ENCODE results near the gene DNAH17. TPM values are rescaled to one million over a fixed set of nuclear protein-coding genes. Genes with fewer than 3 reads are reported as not detected.

The DNAH17 gene
- total and polyA plus RNA-seq, 2 experiments from 2014 or later, result 0.64 TPM; not detected in 1

DNA sequence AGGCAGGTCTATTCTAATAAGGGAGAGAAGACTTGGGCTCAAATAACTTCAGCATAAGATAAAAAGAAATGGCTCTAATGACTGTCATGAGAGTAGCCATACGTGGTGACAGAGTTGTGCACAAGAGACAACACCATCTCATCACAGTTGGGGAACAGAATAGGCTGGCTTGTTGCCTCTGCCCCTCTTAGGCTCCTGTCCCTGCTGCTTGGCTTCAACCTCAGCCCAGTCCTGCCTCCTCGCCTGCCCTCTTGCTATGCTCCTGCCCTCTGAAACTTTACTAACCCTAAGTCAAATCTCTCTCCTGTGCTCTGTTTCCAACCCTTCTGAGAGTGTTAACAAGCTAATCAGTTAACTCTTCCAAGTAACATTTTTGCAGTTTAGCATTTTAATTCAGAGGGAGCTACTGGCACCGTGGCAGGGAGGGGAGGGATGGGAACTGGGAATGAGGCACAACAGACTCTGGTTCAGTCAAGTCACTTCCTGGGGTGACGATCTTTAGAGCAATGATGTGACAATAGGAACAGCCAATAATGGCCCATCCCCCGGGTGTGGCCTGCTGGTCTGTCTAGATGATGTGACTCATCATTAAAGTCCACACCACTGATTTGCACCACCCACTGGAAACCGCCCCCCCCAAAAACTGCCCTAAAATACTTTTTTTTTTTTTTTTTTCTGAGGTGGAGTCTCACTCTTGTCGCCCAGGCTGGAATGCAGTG is 35.5 kb downstream of the DNAH17 start:
- no peaks in the 10 kb centered on the region for H3K79me2 ChIP-seq (ENCODE audit: insufficient read depth)
- no peak for TF ChIP-seq EZH2phosphoT487 (IDR thresholded peaks at IDR 0.05; ENCODE audit: insufficient read depth, low read depth)
- TF ChIP-seq EZH2 (IDR thresholded peaks at IDR 0.05; ENCODE audit: insufficient read depth, poor library complexity, severe bottlenecking), result no peak
- H2AFZ ChIP-seq, result 0 out of 2 replicates have a peak overlapping the region, but pooled peaks have one; percentile 49
- H3K36me3 ChIP-seq (ENCODE audit: low read depth), result no peaks in the 10 kb centered on the region
- no peak overlapping the region for H3K9ac ChIP-seq
- DNase-seq, result peak; percentile 52
- H3K9me3 ChIP-seq (ENCODE audit: low read depth), result no peaks in the 10 kb centered on the region
- no peak overlapping the region for H3K27ac ChIP-seq
- no peak overlapping the region for H3K4me3 ChIP-seq
- peaks cover 5% of the 10 kb centered on the region; the same call in 1 of the 2 replicates for H3K4me1 ChIP-seq (ENCODE audit: insufficient read depth)
- no peaks in the 10 kb centered on the region for H3F3A ChIP-seq (ENCODE audit: insufficient read depth)
- WGBS, 2 experiments (ENCODE audit: low coverage in 1 of 2, low lambda C conversion rate in 2 of 2, missing lambda C conversion rate in 2 of 2), result 15 to 16% methylated on average over 6 of the region's 7 CpGs
- no peaks in the 10 kb centered on the region for H3K27me3 ChIP-seq (replicated peaks; ENCODE audit: insufficient read depth)
- no peaks in the 10 kb centered on the region for H4K20me1 ChIP-seq (ENCODE audit: insufficient read depth)
- no peak overlapping the region for H3K4me2 ChIP-seq (ENCODE audit: unreplicated experiment)
- in situ Hi-C loops (cut with MboI), result no loop called here
- H3K9me2 ChIP-seq (ENCODE audit: insufficient read depth), result no peaks in the 10 kb centered on the region

DNA sequence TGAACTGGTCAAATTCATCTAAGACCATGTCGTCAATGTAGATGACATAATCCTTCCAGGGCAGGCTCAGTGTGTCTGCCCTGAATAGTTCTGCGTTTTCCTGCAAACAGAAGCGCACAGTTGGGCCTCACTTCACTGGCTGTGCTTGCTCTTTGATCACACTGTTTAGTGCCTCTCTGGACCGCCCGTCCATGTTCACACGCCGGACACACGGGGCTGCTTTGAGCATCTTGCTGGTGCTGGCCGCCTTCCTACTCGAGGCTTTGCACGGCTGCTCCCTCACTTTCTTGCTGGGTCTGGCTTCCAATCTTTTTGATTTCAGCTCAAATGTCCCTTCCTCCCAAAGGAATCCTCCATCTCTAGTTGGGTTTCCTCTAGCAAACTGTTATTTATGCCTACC is 37.4 kb downstream of the DNAH17 start:
- H3K4me2 ChIP-seq (ENCODE audit: unreplicated experiment), result no peak overlapping the region
- no peaks in the 10 kb centered on the region for H3K9me2 ChIP-seq (ENCODE audit: insufficient read depth)
- no peaks in the 10 kb centered on the region for H3K79me2 ChIP-seq (ENCODE audit: insufficient read depth)
- no peaks in the 10 kb centered on the region for H3K27me3 ChIP-seq (replicated peaks; ENCODE audit: insufficient read depth)
- H3K36me3 ChIP-seq (ENCODE audit: low read depth), result no peaks in the 10 kb centered on the region
- H2AFZ ChIP-seq, result no peak overlapping the region
- no peaks in the 10 kb centered on the region for H3F3A ChIP-seq (ENCODE audit: insufficient read depth)
- WGBS, 2 experiments (ENCODE audit: low coverage in 1 of 2, low lambda C conversion rate in 2 of 2, missing lambda C conversion rate in 2 of 2), result 78 to 87% methylated on average over 11 of the region's 11 CpGs
- in situ Hi-C loops (cut with MboI), result no loop called here
- H3K9me3 ChIP-seq (ENCODE audit: low read depth), result no peaks in the 10 kb centered on the region
- TF ChIP-seq EZH2phosphoT487 (IDR thresholded peaks at IDR 0.05; ENCODE audit: insufficient read depth, low read depth), result no peak
- no peak for TF ChIP-seq EZH2 (IDR thresholded peaks at IDR 0.05; ENCODE audit: insufficient read depth, poor library complexity, severe bottlenecking)
- no peaks in the 10 kb centered on the region for H4K20me1 ChIP-seq (ENCODE audit: insufficient read depth)
- H3K4me1 ChIP-seq (ENCODE audit: insufficient read depth), result peaks cover 5% of the 10 kb centered on the region; the same call in 1 of the 2 replicates
- H3K9ac ChIP-seq, result no peak overlapping the region
- no peak overlapping the region for H3K4me3 ChIP-seq
- no peak for DNase-seq
- no peak overlapping the region for H3K27ac ChIP-seq

DNA sequence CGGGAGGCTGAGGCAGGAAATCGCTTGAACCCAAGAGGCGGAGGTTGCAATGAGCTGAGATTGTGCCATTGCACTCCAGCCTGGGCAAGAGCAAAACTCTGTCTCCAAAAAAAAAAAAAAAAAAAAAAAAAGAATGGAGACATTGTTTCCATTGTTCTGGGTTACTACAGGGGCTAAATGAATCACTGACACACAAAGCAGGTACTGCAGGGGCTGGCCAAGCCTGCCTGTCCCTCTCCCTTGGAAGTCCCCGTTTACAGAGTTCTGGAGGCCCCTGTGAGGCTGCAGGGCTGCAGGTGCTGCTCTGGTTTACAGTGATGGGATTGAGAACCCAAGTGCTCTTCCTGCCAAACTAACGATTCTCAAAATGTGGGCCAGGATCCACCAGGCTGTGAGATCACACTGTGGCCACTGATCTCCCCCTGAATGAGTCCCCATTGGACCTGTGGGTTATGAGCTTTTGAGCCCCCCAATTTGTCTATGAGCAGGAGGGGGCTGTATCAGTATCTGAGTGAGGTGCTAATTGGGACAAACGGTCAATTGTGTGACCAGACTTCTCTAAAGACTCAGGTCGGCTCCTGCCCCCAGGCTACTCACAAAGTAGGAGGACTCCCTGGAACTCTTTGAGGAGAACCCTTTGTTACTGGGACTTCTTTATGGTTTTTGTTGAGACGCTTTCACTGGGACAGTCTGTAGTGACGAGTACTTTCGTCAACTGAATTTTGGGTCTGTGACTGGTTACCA is 39.0 kb downstream of the DNAH17 start:
- no peak for DNase-seq
- no peaks in the 10 kb centered on the region for H3F3A ChIP-seq (ENCODE audit: insufficient read depth)
- no peaks in the 10 kb centered on the region for H3K9me2 ChIP-seq (ENCODE audit: insufficient read depth)
- H3K36me3 ChIP-seq (ENCODE audit: low read depth), result no peaks in the 10 kb centered on the region
- peaks cover 5% of the 10 kb centered on the region; the same call in 1 of the 2 replicates for H3K4me1 ChIP-seq (ENCODE audit: insufficient read depth)
- no peak for TF ChIP-seq EZH2 (IDR thresholded peaks at IDR 0.05; ENCODE audit: insufficient read depth, poor library complexity, severe bottlenecking)
- TF ChIP-seq EZH2phosphoT487 (IDR thresholded peaks at IDR 0.05; ENCODE audit: insufficient read depth, low read depth), result no peak
- no peaks in the 10 kb centered on the region for H3K79me2 ChIP-seq (ENCODE audit: insufficient read depth)
- in situ Hi-C loops (cut with MboI), result no loop called here
- no peaks in the 10 kb centered on the region for H3K9me3 ChIP-seq (ENCODE audit: low read depth)
- WGBS, 2 experiments (ENCODE audit: low coverage in 1 of 2, low lambda C conversion rate in 2 of 2, missing lambda C conversion rate in 2 of 2), result 60 to 62% methylated on average over 10 of the region's 10 CpGs
- H3K4me2 ChIP-seq (ENCODE audit: unreplicated experiment), result no peak overlapping the region
- H3K27ac ChIP-seq, result no peak overlapping the region
- no peaks in the 10 kb centered on the region for H3K27me3 ChIP-seq (replicated peaks; ENCODE audit: insufficient read depth)
- no peak overlapping the region for H2AFZ ChIP-seq
- H3K4me3 ChIP-seq, result no peak overlapping the region
- H3K9ac ChIP-seq, result no peak overlapping the region
- H4K20me1 ChIP-seq (ENCODE audit: insufficient read depth), result no peaks in the 10 kb centered on the region

DNA sequence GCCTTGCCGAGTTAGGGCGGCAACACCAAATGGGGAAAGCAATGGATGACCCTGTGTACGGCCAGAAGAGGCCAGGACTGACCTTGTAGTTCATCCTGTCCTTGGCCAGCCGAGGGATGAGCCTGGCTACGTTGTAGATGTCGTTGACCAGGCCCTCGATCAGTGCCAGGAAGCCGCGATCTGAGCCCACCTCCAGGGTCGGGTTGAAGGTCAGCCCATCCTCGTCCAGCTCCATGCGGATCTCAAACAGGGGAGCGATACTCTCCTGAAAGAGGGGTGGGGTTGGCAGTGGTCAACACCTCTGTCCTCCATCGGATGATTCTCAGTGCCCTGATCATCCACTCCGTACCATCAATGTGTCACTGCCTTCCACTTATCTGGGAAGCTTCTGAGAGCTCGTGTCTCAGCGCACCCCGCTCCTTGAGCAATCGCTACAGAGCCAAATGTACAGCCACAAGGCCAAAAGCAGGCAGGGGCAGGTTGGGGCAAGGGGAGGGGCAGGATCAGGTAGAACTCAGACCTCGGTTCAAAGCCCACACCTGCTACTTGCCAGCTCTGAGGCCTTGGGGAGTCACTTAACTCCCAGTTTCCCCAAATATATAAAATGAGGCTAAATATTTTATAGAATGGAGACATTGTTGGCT is 39.9 kb downstream of the DNAH17 start:
- Histone ChIP-seq H3K9me3 (ENCODE audit: low read depth) (no peaks in the 10 kb centered on the region), H2AFZ (no peak overlapping the region), H3K79me2 (ENCODE audit: insufficient read depth) (no peaks in the 10 kb centered on the region), H3K36me3 (ENCODE audit: low read depth) (no peaks in the 10 kb centered on the region), H3F3A (ENCODE audit: insufficient read depth) (no peaks in the 10 kb centered on the region), H3K9me2 (ENCODE audit: insufficient read depth) (no peaks in the 10 kb centered on the region), H3K4me2 (ENCODE audit: unreplicated experiment) (no peak overlapping the region), H3K27me3 (replicated peaks; ENCODE audit: insufficient read depth) (no peaks in the 10 kb centered on the region), H3K27ac (no peak overlapping the region), H3K4me3 (no peak overlapping the region), H3K4me1 (ENCODE audit: insufficient read depth) (peaks cover 5% of the 10 kb centered on the region; the same call in 1 of the 2 replicates), H4K20me1 (ENCODE audit: insufficient read depth) (no peaks in the 10 kb centered on the region), H3K9ac (no peak overlapping the region)
- in situ Hi-C loops (cut with MboI), result no loop called here
- 84 to 86% methylated on average over 20 of the region's 20 CpGs for WGBS, 2 experiments (ENCODE audit: low coverage in 1 of 2, low lambda C conversion rate in 2 of 2, missing lambda C conversion rate in 2 of 2)
- TF ChIP-seq EZH2 (IDR thresholded peaks at IDR 0.05; ENCODE audit: insufficient read depth, poor library complexity, severe bottlenecking), result no peak
- no peak for TF ChIP-seq EZH2phosphoT487 (IDR thresholded peaks at IDR 0.05; ENCODE audit: insufficient read depth, low read depth)
- no peak for DNase-seq
